Neural cell (in vitro differentiated cells): ENCODE measurements around the gene RNF13. TPM values are rescaled to one million over a fixed set of nuclear protein-coding genes. Genes with fewer than 3 reads are reported as not detected.

Experiments
- H2AFZ ChIP-seq: fragments of 200-600, 300-800 bp; sonication (generic), shearing (Covaris generic); 2 replicates; pipeline ENCODE4 v1.6.0; 2014; ENCODE audit warnings: low read depth, mild to moderate bottlenecking, antibody characterized with exemption, low read length, moderate library complexity
- H3F3A ChIP-seq: fragments of 200-600 bp; shearing (Covaris generic); 2 replicates; pipeline ENCODE4 v1.6.1; 2016; ENCODE audit warnings: mild to moderate bottlenecking, moderate library complexity, mixed read lengths, antibody characterized with exemption, low read length; ENCODE audit not compliant: insufficient read depth, poor library complexity, severe bottlenecking
- H3K27ac ChIP-seq: fragments of 200-600, 300-800 bp; sonication (generic), shearing (Covaris generic); 2 replicates; pipeline ENCODE4 v1.5.1; 2014; ENCODE audit warnings: mild to moderate bottlenecking, low read length, moderate library complexity
- H3K27me3 ChIP-seq: fragments of 300-800, 200-600 bp; sonication (generic), shearing (Covaris generic); 2 replicates; pipeline ENCODE4 v1.6.0; 2014; ENCODE audit warnings: mild to moderate bottlenecking, low read depth, low read length, moderate library complexity; ENCODE audit not compliant: insufficient read depth
- H3K36me3 ChIP-seq: fragments of 300-800, 200-600 bp; sonication (generic), shearing (Covaris generic); 2 replicates; pipeline ENCODE4 v1.5.1; 2014; ENCODE audit warnings: mild to moderate bottlenecking, antibody characterized with exemption, low read length, moderate library complexity; ENCODE audit not compliant: insufficient read depth
- H3K4me2 ChIP-seq: fragments of 300-800, 200-600 bp; sonication (generic), shearing (Covaris generic); 2 replicates; pipeline ENCODE4 v1.6.0; 2014; ENCODE audit warnings: mild to moderate bottlenecking, low read length
- H3K4me3 ChIP-seq: fragments of 300-800, 200-600 bp; sonication (generic), shearing (Covaris generic); 2 replicates; pipeline ENCODE4 v1.5.1; 2014; ENCODE audit warnings: mild to moderate bottlenecking, low read length, moderate library complexity
- H3K79me2 ChIP-seq: fragments of 200-600 bp; shearing (Covaris generic); replicated peaks from 2 replicates; pipeline ENCODE4 v1.6.0; 2014; ENCODE audit warnings: mild to moderate bottlenecking, low read length, moderate library complexity; ENCODE audit not compliant: insufficient read depth
- H3K9ac ChIP-seq: fragments of 300-800, 200-600 bp; sonication (generic), shearing (Covaris generic); 2 replicates; pipeline ENCODE4 v1.6.1; 2016; ENCODE audit warnings: mild to moderate bottlenecking, low read length, mixed read lengths
- H3K9me2 ChIP-seq: fragments of 200-600 bp; shearing (Covaris generic); 2 replicates; pipeline ENCODE4 v1.6.1; 2016; ENCODE audit warnings: mild to moderate bottlenecking, low read length, mixed read lengths; ENCODE audit not compliant: insufficient read depth
- H3K9me3 ChIP-seq: fragments of 200-600, 300-800 bp; sonication (generic), shearing (Covaris generic); 2 replicates; pipeline ENCODE4 v1.6.1; 2016; ENCODE audit warnings: mild to moderate bottlenecking, mixed run types, low read length, moderate library complexity, mixed read lengths
- H4K20me1 ChIP-seq: fragments of 200-600 bp; shearing (Covaris generic); 2 replicates; pipeline ENCODE4 v1.6.1; 2016; ENCODE audit warnings: mild to moderate bottlenecking, mixed run types; ENCODE audit not compliant: insufficient read depth
- CTCF ChIP-seq: fragments of 450-650 bp; IDR thresholded peaks from 2 replicates; pipeline ENCODE4 v1.5.1; 2014; ENCODE audit warnings: antibody characterized with exemption, mild to moderate bottlenecking, moderate library complexity; ENCODE audit not compliant: poor library complexity, severe bottlenecking
- EP300 ChIP-seq: fragments of 450-650 bp; conservative IDR thresholded peaks from 2 replicates; pipeline ENCODE4 v1.6.1; 2014; ENCODE audit warnings: antibody characterized with exemption, mild to moderate bottlenecking, moderate library complexity; ENCODE audit not compliant: poor library complexity, severe bottlenecking
- EZH2 ChIP-seq: fragments of 200-600, 300-800 bp; shearing (Covaris generic), sonication (generic); IDR thresholded peaks from 2 replicates; pipeline ENCODE4 v1.6.1; 2014; ENCODE audit warnings: antibody characterized with exemption, low read length, borderline replicate concordance, mild to moderate bottlenecking; ENCODE audit not compliant: insufficient read depth, poor library complexity, severe bottlenecking
- MXI1 ChIP-seq: fragments of 450-650 bp; conservative IDR thresholded peaks from 2 replicates; pipeline ENCODE4 v1.6.1; 2014; ENCODE audit warnings: antibody characterized with exemption, mild to moderate bottlenecking; ENCODE audit not compliant: poor library complexity, severe bottlenecking
- POLR2AphosphoS5 ChIP-seq: IDR thresholded peaks from 2 replicates; pipeline ENCODE4 v1.6.1; 2012
- RAD21 ChIP-seq: fragments of 450-650 bp; conservative IDR thresholded peaks from 2 replicates; pipeline ENCODE4 v1.6.1; 2014; ENCODE audit warnings: antibody characterized with exemption, mild to moderate bottlenecking, moderate library complexity
- REST ChIP-seq: IDR thresholded peaks from 2 replicates; pipeline ENCODE4 v1.6.1; 2012; ENCODE audit warnings: borderline replicate concordance
- SMC3 ChIP-seq: fragments of 450-650 bp; conservative IDR thresholded peaks from 2 replicates; pipeline ENCODE4 v1.6.1; 2014; ENCODE audit warnings: antibody characterized with exemption, mild to moderate bottlenecking, moderate library complexity; ENCODE audit not compliant: poor library complexity
- TAF1 ChIP-seq: IDR thresholded peaks from 2 replicates; pipeline ENCODE4 v1.6.1; 2012; ENCODE audit warnings: low read depth
- polyA plus RNA-seq: library from polyadenylated mRNA; depleted of rRNA; stranded (reverse); fragments of >200 nt; gene quantifications from 2 replicates; pipeline ENCODE4 v1.2.3, GENCODE V29; 2014

RNF13 gene
- polyA plus RNA-seq, 1 donor from 2014 or later: 52.3 TPM

DNA sequence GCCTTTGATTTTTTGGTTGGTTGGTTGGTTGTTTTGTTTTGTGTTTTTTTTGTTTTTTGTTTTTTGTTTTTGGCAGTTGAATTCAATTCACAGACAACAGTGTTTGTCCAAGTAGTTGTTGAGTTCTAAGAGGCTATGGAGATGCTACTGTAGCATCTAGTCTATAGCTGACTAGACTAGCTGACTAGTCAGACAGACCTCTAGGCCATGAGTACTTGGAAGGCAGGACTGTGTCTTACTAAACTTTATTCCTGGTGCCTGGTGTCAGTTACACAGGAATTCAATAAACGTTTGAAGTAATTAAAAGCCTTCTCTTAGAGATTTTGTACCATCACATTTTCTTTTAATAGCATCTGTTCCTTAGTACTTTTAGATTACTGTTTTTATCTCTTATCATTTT is 35.7 kb downstream of the RNF13 start:
- Histone ChIP-seq H3K9ac (no peak overlapping the region), H3K4me2 (no peak overlapping the region), H3K36me3 (no peaks in the 10 kb centered on the region), H3K27ac (no peak overlapping the region), H3K4me3 (no peak overlapping the region), H3K27me3 (no peaks in the 10 kb centered on the region), H3K9me2 (no peaks in the 10 kb centered on the region), H3K79me2 (no peaks in the 10 kb centered on the region), H3F3A (no peaks in the 10 kb centered on the region), H2AFZ (no peak overlapping the region), H3K9me3 (no peaks in the 10 kb centered on the region), H4K20me1 (no peaks in the 10 kb centered on the region)
- TF ChIP-seq EZH2: no peak
- no peak for TF ChIP-seq RAD21
- no peak for TF ChIP-seq CTCF
- no peak for TF ChIP-seq SMC3
- TF ChIP-seq REST: no peak
- no peak for TF ChIP-seq MXI1
- TF ChIP-seq EP300: no peak
- TF ChIP-seq TAF1: no peak
- no peak for TF ChIP-seq POLR2AphosphoS5

GRCh38 chr3:149850787-149851584 is 38.0 kb downstream of the RNF13 start:
- Histone ChIP-seq H3K9me2 (no peaks in the 10 kb centered on the region), H3K9me3 (no peaks in the 10 kb centered on the region), H2AFZ (no peak overlapping the region), H3K27ac (no peak overlapping the region), H3K9ac (no peak overlapping the region), H3K36me3 (no peaks in the 10 kb centered on the region), H3K4me3 (no peak overlapping the region), H3K4me2 (no peak overlapping the region), H4K20me1 (no peaks in the 10 kb centered on the region), H3K27me3 (no peaks in the 10 kb centered on the region), H3F3A (no peaks in the 10 kb centered on the region), H3K79me2 (no peaks in the 10 kb centered on the region)
- TF ChIP-seq REST (no peak), EP300 (no peak), POLR2AphosphoS5 (no peak), CTCF (no peak), RAD21 (no peak), EZH2 (no peak), MXI1 (no peak), SMC3 (no peak), TAF1 (no peak)
